NCI-H1092 treated with DMSO at 0.1 percent for 48 hours (cell line): Measurements from ENCODE around the gene PRSS53.
A peak's percentile ranks its signal among the peaks of the same experiment; 100 is the strongest.

Experiments used
- DNase-seq: peaks from one replicate; lab custom pipeline; 2025; lab: John Stamatoyannopoulos, UW

Gene PRSS53

DNA sequence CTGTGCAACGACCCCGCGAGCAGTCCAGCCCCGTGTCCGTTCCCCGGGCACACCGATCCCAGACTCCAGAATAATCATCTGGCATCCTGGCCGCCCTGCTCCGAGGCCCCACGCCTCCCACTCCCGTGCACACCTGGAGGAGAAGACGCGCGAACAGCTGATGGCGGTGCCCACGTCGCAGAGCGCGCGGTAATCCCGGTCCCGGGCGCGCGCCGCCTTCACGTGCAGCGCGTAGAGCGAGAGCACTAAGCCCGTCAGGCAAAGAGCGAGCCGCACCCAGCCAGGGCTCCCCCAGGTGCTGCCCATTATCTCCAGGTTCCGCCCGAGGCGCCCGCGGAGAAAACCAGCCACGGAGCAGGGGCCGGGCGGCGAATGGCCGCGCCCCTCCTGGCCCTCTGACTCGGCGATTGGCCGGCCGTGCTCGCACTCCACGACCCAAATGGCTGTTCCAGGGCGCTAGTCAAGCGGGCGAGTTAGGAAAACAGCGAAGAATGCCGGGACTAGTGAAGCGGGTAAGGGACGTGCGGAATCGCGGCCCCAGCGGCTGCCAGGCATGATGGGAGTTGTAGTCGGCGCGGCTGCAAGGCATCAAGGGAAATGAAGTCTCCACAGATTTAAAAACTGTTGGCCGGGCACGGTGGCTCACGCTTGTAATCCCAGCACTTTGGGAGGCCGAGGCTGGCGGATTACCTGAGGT lies 5.8 kb upstream of the PRSS53 start, which contains the start of gene VKORC1:
Gene VKORC1 (minus strand): TSS at position 374 of the 697 bp plus-strand sequence. CDS start 68 bp downstream, at position 306.
- DNase-seq, result peak; percentile 98

DNA sequence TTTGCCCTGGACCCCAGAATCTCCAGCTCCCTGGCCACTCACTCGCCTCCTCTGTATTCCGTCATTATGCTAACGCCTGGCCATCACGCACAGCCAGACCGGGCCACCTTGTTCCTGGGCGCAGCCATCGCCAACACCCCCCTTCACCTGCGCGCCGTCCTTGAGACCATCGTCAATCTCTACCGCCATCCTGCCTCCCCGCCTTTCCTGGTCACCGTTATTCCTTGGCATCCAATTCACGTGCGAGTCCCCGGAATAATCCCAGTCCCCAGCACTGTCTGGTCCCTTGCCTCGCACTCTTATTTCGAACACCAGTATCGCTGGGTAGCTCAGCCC lies 5.3 kb upstream of the PRSS53 start:
- DNase-seq, result no peak

DNA sequence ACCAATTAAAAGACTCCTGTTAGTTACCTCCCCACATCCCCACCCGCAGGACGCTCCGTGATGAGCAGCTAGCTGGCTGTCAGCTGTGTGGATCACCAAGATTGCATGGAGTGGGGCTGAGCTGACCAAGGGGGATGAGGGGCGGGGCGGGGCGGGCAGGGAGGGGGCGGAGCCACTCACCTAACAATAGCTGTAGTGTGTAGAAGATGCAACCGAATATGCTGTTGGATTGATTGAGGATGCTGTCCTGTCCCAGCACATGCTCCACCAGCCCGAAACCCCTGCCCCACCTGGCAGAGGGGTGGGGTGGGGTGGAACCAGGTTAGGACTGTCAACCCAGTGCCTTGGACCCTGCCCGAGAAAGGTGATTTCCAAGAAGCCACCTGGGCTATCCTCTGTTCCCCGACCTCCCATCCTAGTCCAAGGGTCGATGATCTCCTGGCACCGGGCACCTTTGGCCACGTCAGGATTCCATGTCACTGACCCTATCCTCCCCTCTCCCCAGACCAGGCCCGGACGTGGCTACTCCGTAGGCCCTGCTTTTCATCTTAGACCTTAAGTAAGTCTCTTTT lies 4.5 kb upstream of the PRSS53 start:
- DNase-seq, result no peak

DNA sequence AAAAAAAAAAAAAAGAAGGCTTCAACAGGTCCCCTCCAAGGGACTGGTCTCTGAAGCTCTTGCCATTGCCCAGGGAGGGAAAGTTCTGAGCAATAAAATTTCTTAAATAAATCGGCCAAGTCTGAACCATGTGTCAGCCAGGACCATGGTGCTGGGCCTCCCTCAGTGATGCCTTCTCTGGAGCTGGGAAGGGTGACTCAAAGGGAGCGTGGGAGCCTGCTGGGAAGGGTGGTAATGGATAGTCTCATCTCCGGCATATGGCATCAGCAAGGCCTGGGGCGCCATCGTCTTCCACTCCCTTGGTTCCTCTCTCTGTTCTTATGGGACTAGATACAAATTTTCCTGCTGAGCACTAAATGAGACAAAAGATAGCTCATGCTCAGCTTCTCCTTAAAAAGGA lies 3.6 kb upstream of the PRSS53 start:
- no peak for DNase-seq

DNA sequence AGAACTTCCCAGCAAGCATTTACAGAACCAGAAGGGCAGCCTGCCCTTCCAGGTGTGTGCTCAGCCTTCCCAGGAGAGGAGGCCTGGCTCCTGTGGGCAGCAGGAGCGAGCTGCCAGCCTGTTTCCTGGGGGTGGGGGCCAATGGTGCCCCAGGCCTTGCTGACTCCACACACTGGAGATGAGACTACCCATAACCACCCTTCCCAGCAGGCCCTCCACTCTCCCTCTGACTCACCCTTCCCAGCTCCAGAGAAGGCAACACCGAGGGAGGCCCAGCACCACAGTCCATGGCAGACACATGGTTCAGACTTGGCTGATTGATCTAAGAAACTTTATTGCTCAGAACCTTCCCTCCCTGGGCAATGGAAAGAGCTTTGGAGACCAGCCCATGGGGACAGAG lies 1.8 kb upstream of the PRSS53 start:
- no peak for DNase-seq

DNA sequence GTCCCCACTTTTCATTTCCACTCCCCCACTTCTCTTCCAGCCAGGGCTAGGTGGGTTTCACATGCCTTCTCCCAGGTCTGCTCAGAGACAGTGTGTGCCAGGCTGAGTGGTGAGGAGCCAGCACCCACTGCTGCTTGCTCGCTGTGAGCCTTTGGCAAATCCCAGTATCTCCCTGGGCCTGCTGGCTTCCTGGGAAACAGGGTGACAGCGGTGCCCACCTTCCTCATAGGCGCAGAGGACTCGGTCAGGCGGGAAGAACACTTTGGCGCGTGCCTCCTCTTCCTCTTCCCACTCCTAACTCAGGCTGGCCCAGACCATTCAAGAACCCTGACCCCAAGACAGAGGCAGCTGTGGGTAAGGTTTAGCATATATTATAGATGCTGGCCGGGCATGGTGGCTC lies 456 bp upstream of the PRSS53 start:
- no peak for DNase-seq

DNA sequence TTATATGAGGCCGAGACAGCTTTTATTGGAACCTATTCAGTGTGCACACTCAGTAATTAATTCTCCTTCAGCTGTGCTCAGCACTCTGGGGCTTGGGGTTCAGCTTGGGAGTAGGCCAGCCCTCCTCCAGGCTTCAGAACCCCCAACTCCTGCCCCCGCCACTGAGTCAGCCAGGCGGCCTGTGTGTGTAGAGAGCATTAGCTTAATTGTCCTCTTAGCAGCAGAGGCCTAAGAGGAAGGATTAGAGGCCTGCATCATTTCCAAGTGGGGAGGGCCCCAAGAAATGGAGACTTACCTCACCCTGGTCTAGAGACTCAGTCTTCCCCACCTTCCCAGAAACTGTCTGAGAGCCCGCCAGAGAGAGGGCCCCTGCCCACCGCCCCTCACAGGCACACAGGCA lies 772 bp downstream of the PRSS53 start:
- no peak for DNase-seq

DNA sequence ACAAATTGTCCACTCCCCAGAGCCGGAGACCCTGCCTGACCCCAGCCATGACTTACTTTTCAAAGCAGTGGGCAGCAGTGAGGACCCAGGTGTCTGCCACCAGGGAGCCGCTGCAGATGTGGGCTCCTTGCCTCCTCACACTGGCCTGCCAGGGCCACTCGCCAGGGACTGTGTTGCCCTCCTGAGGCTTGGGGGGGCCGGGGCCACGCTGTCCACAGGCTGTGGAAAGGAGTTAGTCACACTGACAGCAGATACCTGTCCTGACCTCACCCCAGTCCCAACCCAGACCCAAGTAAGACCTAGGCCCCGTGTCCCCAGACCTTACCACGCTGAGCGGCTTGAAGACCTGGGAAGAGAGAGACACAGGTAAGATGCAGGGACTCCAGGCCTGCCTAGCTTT lies 1.3 kb downstream of the PRSS53 start:
- no peak for DNase-seq

DNA sequence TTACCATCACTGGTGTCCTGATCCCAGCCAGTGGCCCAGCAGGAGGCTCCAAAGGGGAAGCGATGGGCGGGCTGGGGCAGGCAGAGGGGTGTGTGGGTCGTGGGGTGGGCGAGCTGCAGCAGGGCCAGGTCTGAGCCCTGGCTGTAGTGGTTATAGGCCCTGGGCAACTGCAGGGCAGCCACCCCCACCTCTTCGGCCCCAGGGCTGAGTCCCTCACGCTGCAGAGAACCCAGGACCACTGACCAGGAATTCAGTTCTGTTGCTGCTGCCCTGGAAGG lies 2.2 kb downstream of the PRSS53 start:
- no peak for DNase-seq

DNA sequence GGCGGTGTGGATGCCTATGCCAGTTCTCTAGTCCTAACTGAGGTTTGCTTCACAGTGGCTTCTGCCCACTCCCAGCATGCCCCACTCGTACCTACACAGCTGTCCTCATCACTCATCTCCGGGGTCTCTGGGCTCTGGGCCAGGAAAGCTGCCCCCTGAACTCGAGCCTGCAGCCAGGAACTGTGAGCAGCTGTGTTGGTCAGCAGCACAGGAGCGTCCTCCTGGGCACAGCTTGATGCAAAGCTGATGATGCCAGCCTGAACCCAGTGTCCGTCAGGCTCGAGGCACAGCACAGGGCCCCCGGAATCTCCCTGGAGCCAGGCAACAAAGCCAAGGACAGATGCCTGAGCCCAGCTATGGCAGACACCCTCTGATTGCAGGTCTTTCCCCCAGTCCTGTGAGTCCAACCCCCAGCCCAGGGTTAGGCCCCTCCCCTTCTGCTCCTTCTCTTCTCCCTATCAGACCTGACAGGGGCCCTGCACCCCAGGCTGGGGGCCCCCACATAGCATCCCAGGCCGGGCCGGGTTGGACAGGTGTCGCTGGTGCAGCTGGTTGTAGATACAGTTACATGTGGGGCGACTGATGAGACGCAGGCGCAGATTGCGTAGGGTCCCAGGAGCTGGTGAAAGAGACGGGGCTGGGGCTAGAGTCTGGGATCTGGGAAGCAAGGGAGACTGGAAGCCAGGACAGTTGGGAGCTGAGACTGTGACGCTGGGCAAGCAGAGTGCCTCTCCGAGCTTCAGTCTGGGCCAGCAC lies 2.7 kb downstream of the PRSS53 start:
- DNase-seq, result no peak

DNA sequence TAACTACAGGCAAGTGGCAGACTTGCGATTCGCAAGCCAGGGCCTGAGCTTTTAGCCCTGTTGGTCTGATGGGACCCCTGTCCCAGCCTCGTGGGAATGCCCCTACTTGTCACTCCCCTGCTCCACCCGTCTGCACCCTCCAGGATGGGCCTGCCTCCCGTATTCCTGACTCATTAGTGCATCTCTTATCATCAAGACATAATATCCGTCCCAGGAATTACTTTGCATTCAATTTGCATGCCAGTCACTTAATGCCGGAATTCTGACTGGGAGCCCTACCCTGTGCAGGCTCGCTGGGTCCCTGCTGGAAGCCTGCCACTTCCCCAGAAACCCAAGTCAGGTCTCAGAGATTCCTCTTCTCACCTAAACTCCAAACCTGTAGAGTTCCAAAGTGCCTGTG lies 3.3 kb downstream of the PRSS53 start:
- no peak for DNase-seq

DNA sequence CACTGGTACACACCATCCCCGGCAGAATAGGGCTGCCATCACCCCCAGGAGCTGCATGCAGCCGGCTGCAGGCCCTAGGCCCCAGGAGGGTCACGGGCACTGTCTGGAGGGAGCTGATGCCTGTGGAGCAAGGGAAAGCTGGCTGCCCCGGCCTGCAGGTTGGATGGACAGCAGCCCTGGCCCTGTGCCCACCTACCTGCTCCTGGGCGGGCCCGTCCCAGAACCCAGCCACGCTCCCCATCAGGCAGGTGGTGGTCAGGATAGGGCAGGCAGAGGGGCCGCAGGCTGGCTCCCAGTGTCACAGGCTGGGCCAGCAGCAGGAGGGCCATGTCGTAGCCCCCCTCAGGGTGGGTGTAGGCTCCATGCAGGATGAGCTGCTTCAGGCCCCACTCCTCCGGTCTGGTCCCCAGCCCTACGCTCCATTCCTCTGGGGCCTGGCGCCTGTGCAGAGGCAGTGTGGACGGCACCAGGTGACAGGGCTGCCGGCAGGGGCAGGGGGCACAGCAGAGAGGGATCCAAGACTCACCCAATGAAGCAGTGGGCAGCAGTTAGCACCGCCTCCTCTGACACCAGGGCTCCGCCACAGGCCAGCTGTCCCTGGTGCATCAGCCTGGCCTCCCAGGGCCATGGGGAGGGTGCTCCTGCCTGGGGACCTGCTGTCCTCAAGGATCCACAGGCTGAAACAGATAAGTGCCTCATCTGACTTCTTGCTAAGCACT lies 4.0 kb downstream of the PRSS53 start:
- no peak for DNase-seq

DNA sequence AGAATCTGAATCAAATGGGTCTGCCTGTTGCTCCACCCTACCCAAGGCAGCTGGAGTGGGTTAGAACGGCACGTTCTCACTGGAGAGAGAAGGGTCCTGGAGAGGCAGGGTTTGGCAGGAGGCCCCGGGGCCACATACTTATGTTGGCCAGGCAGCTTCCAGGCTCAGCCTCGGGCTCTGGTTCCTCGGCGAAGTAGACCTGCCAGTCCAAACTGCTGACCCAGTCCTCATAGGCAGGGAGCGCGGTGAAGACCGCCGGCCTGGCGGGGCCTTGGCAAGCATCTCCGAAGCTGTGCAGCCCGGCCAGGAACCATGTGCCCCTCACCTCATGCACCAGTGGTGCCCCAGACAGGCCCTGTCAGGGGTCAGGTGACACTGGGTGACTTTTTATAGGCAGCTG lies 4.8 kb downstream of the PRSS53 start:
- no peak for DNase-seq

DNA sequence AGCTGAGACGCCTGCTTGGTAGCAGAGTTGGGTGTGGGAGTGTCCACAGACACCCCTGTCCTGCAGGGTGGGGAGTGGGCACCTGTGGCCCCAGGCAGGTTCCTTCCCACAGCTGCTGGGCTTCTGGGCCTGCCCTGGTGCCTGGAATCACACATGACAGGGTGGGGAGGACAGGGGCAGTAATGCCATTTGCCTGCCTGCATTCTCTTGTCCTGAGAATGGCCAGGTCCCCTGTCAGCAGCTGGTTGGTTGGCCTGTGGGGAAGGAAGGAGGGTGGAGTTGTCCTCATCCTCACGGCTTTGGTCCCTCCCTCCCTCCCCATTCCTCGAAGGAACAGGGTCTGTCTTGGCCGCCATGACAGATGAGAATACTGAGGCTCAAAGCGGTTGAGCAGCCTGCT lies 5.2 kb downstream of the PRSS53 start:
- DNase-seq, result no peak

DNA sequence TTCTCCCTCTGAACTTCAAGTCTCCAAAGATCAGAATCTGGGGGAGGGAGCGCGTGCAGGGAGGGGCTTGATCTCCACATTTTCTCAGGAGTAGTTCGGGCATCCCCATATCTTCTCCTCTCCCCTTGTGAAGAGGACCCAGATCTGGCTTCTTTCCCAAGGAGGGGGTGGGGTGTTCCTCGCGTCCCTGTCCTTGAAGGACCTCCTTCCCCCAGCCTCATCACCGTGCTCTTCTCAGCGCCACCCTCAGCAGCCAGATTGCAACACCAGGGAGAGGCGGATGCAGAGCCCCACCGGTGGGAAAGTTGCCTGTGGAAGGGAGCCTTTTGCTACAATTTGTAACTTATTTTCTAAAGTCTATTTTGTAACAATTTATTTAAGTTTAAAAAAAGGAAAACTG lies 5.7 kb downstream of the PRSS53 start:
- DNase-seq, result no peak

DNA sequence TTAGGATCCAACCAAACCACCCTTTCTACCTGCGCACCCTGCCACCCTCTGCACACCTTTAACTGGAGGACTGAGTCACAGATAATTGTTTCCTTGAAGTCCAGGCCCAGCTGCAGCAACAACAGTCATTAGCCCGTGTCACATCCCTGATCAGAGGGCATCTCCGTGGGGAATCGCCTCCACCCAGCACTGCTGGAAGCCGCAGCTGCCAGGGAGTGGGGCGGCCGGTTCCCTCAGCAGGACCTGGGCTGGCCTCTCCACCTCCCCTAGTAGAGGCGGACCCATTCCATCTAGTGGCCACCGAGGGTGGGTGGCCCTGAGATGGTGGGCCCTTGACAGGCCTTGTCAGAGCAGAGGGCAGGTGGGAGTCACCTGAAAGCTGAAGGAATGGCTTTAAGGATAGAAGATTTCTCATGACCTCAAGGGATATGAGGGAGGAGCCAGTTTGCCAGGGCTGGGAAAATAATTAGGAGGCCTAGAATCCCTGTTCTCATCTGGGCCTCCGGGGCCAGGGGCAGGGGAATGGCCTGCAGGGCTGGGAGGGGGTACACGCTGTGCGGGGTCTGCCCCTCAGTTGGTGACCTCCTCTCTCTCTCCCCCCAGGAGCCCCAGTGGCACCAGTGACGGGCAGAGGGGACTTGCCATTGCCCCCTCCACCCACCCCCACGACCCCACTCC lies 6.2 kb downstream of the PRSS53 start:
- DNase-seq, result no peak

DNA sequence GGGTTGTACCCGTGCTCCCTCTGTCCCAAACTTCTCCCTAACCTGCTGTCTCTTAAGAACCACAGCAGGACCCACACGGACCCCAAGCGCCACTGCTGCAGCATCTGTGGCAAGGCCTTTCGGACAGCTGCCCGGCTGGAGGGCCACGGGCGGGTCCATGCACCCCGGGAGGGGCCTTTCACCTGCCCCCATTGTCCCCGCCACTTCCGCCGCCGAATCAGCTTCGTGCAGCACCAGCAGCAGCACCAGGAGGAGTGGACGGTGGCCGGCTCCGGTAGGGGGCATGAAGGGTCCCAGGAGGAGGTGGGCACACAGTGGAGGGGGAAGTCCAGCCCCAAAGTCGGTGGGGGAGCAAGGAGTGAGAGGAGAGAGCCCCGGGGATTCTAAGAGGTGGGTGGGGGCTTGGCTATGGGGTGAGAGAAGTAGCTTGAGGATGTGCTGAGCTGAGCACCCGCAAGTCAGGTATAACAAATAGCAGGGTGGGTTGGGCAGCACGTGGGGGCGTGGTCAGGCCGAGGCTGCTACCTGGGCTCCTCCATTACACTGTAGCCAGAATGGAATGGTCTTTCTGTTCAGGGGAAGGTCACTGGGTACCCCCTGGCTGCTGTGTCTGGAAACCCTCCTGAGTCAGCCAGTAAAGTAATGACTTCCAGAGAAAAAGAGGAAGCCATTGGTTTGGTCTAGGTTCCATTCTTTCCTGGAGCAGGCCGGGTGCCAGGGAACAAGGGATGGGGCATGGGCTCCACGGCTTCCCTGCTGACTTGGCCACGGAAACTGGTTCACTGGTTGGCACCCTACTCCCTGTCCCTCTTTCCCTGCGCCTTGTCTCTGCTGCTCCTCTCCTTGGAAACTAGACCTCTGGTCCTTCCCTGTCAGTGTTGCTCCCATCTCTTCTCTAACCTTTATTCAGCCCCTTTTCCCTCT lies 7.1 kb downstream of the PRSS53 start:
- no peak for DNase-seq

DNA sequence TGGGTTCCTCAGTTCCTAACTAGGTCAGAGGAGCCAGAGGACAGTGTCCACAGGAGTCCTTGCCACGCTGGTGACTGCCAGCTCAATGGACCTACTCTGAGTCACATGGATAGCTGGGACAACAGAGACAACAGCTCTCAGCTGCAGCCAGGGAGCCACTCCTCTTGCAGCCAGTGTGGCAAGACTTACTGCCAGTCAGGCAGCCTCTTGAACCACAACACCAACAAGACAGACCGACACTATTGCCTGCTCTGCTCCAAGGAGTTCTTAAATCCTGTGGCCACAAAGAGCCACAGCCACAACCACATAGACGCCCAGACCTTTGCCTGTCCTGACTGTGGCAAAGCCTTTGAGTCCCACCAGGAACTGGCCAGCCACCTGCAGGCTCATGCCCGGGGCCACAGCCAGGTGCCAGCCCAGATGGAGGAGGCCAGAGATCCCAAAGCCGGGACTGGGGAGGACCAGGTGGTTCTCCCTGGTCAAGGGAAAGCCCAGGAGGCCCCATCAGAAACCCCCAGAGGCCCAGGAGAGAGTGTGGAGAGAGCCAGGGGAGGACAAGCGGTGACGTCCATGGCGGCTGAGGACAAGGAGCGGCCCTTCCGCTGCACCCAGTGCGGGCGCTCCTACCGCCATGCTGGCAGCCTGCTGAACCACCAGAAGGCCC lies 7.9 kb downstream of the PRSS53 start:
- no peak for DNase-seq

DNA sequence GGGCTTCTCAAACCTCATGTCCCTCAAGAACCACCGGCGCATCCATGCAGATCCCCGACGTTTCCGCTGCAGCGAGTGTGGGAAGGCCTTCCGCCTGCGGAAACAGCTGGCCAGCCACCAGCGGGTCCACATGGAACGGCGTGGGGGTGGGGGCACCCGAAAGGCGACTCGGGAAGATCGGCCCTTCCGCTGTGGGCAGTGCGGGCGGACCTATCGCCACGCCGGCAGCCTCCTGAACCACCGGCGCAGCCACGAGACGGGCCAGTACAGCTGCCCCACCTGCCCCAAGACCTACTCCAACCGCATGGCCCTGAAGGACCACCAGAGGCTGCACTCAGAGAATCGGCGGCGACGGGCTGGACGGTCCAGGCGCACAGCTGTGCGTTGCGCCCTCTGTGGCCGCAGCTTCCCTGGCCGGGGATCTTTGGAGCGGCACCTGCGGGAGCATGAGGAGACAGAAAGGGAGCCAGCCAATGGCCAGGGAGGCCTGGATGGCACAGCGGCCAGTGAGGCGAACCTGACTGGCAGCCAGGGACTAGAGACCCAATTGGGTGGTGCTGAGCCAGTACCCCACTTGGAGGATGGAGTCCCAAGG lies 8.6 kb downstream of the PRSS53 start:
- no peak for DNase-seq

DNA sequence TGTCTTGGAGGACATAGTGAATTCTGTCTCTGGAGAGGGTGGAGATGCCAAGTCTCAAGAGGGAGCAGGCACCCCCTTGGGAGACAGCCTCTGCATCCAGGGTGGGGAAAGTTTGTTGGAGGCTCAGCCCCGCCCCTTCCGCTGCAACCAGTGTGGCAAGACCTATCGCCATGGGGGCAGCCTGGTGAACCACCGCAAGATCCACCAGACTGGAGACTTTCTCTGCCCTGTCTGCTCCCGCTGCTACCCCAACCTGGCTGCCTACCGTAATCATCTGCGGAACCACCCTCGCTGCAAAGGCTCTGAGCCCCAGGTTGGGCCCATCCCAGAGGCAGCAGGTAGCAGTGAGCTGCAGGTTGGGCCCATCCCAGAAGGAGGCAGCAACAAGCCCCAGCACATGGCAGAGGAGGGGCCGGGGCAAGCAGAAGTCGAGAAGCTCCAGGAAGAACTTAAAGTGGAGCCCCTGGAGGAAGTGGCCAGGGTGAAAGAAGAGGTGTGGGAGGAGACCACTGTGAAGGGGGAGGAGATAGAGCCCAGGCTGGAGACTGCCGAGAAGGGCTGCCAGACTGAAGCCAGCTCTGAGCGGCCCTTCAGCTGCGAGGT lies 9.3 kb downstream of the PRSS53 start:
- no peak for DNase-seq
